ENCODE data around the gene DNAJB6. TPM values are rescaled to one million over a fixed set of nuclear protein-coding genes. Genes with fewer than 3 reads are reported as not detected.

DNAJB6 gene
- total RNA-seq, 1 experiment from 2014 or later: 137 TPM

GRCh38 chr7:157412491-157413180, 75.8 kb downstream of the DNAJB6 start:
- Mint-ChIP-seq H3K4me3 (ENCODE audit: low read depth, unreplicated experiment) (no peak overlapping the region), H3K9me3 (ENCODE audit: low read depth, unreplicated experiment) (no peaks in the 10 kb centered on the region), H3K4me1 (ENCODE audit: low read depth, unreplicated experiment) (no peaks in the 10 kb centered on the region), H3K36me3 (ENCODE audit: insufficient read depth, unreplicated experiment) (peaks cover 47% of the 10 kb centered on the region), H3K27me3 (ENCODE audit: unreplicated experiment) (no peaks in the 10 kb centered on the region), H3K27ac (ENCODE audit: unreplicated experiment) (no peak overlapping the region)
- CTCF ChIA-PET: interaction anchor here (0.6 kb wide), 1 partner anchor 59 kb away, joined by 4 read pairs; no protein-coding TSS in a partner anchor
- no TSS peak for BruUV-seq (replicated peaks)
- TF ChIP-seq CTCF (IDR thresholded peaks at IDR 0.05; ENCODE audit: unreplicated experiment): no peak
- intact Hi-C loops (cut with micrococcal nuclease; ENCODE audit: unreplicated experiment): no loop called here
- DNase-seq: no peak

- Mint-ChIP-seq H3K9me3 (ENCODE audit: low read depth, unreplicated experiment) (no peaks in the 10 kb centered on the region), H3K36me3 (ENCODE audit: insufficient read depth, unreplicated experiment) (peaks cover 37% of the 10 kb centered on the region), H3K4me3 (ENCODE audit: low read depth, unreplicated experiment) (no peak overlapping the region), H3K27ac (ENCODE audit: unreplicated experiment) (no peak overlapping the region), H3K27me3 (ENCODE audit: unreplicated experiment) (no peaks in the 10 kb centered on the region), H3K4me1 (ENCODE audit: low read depth, unreplicated experiment) (no peaks in the 10 kb centered on the region)
- CTCF ChIA-PET: no interaction called here
- intact Hi-C loops (cut with micrococcal nuclease; ENCODE audit: unreplicated experiment): no loop called here
- no TSS peak for BruUV-seq (replicated peaks)
- no peak for TF ChIP-seq CTCF (IDR thresholded peaks at IDR 0.05; ENCODE audit: unreplicated experiment)
- no peak for DNase-seq
Observed at GRCh38 chr7:157413881-157414701, 77.3 kb downstream of the DNAJB6 start.

- Mint-ChIP-seq H3K9me3 (ENCODE audit: low read depth, unreplicated experiment) (no peaks in the 10 kb centered on the region), H3K36me3 (ENCODE audit: insufficient read depth, unreplicated experiment) (peaks cover 34% of the 10 kb centered on the region), H3K4me1 (ENCODE audit: low read depth, unreplicated experiment) (no peaks in the 10 kb centered on the region), H3K4me3 (ENCODE audit: low read depth, unreplicated experiment) (no peak overlapping the region), H3K27ac (ENCODE audit: unreplicated experiment) (no peak overlapping the region), H3K27me3 (ENCODE audit: unreplicated experiment) (no peaks in the 10 kb centered on the region)
- intact Hi-C loops (cut with micrococcal nuclease; ENCODE audit: unreplicated experiment): no loop called here
- CTCF ChIA-PET: no interaction called here
- TF ChIP-seq CTCF (IDR thresholded peaks at IDR 0.05; ENCODE audit: unreplicated experiment): no peak
- DNase-seq: no peak
- no TSS peak for BruUV-seq (replicated peaks)
Observed at GRCh38 chr7:157414702-157415096, 77.9 kb downstream of the DNAJB6 start.

GRCh38 chr7:157415486-157415885, 78.7 kb downstream of the DNAJB6 start:
- DNase-seq: no peak
- Mint-ChIP-seq H3K4me3 (ENCODE audit: low read depth, unreplicated experiment) (no peak overlapping the region), H3K4me1 (ENCODE audit: low read depth, unreplicated experiment) (no peaks in the 10 kb centered on the region), H3K27ac (ENCODE audit: unreplicated experiment) (no peak overlapping the region), H3K9me3 (ENCODE audit: low read depth, unreplicated experiment) (no peaks in the 10 kb centered on the region), H3K27me3 (ENCODE audit: unreplicated experiment) (no peaks in the 10 kb centered on the region), H3K36me3 (ENCODE audit: insufficient read depth, unreplicated experiment) (peaks cover 33% of the 10 kb centered on the region)
- TF ChIP-seq CTCF (IDR thresholded peaks at IDR 0.05; ENCODE audit: unreplicated experiment): no peak
- BruUV-seq (replicated peaks): no TSS peak
- intact Hi-C loops (cut with micrococcal nuclease; ENCODE audit: unreplicated experiment): no loop called here
- CTCF ChIA-PET: no interaction called here

All from Calu3 (cell line).